Ovary (tissue), 9 donors: Measurements from ENCODE around the gene MLPH. TPM values are rescaled to one million over a fixed set of nuclear protein-coding genes. Genes with fewer than 3 reads are reported as not detected.

ENCODE experiments used
- DNase-seq, 5 donors: peaks; one replicate each; pipeline ENCODE4 v3.0.0-alpha.2; 2019 to 2020
- H3K27ac ChIP-seq, 2 donors: fragments of 200-600 bp; one replicate each; pipeline versions ENCODE4 v1.5.1 to v1.8.0; 2019 to 2022
- H3K27me3 ChIP-seq: fragments of 200-600 bp; one replicate; pipeline ENCODE4 v1.8.0; 2022
- H3K36me3 ChIP-seq: fragments of 200-600 bp; sonication (generic); one replicate; pipeline ENCODE4 v1.5.1; 2019
- H3K4me1 ChIP-seq: one replicate; pipeline ENCODE4 v1.8.1; 2013; ENCODE audit warnings: mild to moderate bottlenecking, moderate library complexity; ENCODE audit not compliant: insufficient read depth
- H3K4me3 ChIP-seq: fragments of 200-600 bp; sonication (generic); one replicate; pipeline ENCODE4 v1.5.1; 2017
- H3K9me3 ChIP-seq, 2 donors: fragments of 200-600 bp in 1 of 2; sonication (generic) in 1 of 2; one replicate each; pipeline versions ENCODE4 v1.5.1 to v1.8.1; 2013 to 2019; ENCODE audit warnings: mild to moderate bottlenecking in 1 of 2, moderate library complexity in 1 of 2
- EP300 ChIP-seq: sonication (generic); formaldehyde crosslinking; IDR thresholded peaks from one replicate; pipeline ENCODE4 v1.6.1; 2017; ENCODE audit warnings: antibody characterized with exemption
- POLR2A ChIP-seq: fragments of 450-650 bp; IDR thresholded peaks from one replicate; pipeline ENCODE4 v1.6.1; 2017; ENCODE audit warnings: antibody characterized with exemption, mild to moderate bottlenecking, moderate library complexity
- WGBS, 3 donors: extraction: QIAGEN DNeasy Blood & Tissue Kit in 1 of 3; methylation state at CpG; one replicate each; pipeline versions ENCODE4 v1.1.5 to v1.1.7; 2013 to 2017; 5-methylcytosine and 5-hydroxymethylcytosine counted together
- intact Hi-C, 4 donors: fragments of 100-400 bp; cut with DNase I; formaldehyde crosslinking; loops; one replicate each; pipeline versions ENCODE4 v1.11.0 to v1.15.1; 2022 to 2023
- polyA plus RNA-seq, 2 donors: library from polyadenylated mRNA; stranded (reverse); fragments of 200-250 nt in 1 of 2; fragments of 350-450 nt in 1 of 2; fragmentation: Illumina TruSeq in 1 of 2; extraction: RNeasy Lipid Tissue Mini Kit (QIAGEN cat#74804) in 1 of 2; gene quantifications; one replicate each; pipeline ENCODE4 v1.2.3, GENCODE V29; 2013 to 2014
- total RNA-seq, 7 donors: library from RNA; depleted of rRNA in 2 of 7; stranded (reverse); fragments of >200 nt in 2 of 7; fragmentation: NEBNext Ultra II Directional in 3 of 7; extraction: Animal tissue kit (Norgen Biotek cat#: 25700) in 3 of 7; gene quantifications; one replicate each; pipeline versions ENCODE4 v1.1.0 to v1.2.4, GENCODE V29; 2016 to 2023
- TF ChIP-seq, protein P1 (sequence below), 3 donors: fragments of 450-650 bp in 2 of 3; fragments of 200-600 bp in 1 of 3; IDR thresholded peaks; one replicate each; pipeline versions ENCODE4 v1.5.1 to v1.8.0; 2016 to 2022; ENCODE audit warnings: antibody characterized with exemption in 3 of 3, mild to moderate bottlenecking in 1 of 3
- donor health status: DM: no; HTN: no; CAD: no; lungs with moderate emphysema.
- donor health status: DM: no; HTN: no; CAD: no.
- donor health status: Bipolar disorder and iron deficiency.
- donor health status: DM: yes; HTN: yes; CAD: no.
- donor health status: DM: no; HTN: no; CAD: no.
- donor health status: DM: yes; HTN: yes; CAD: no.

Gene MLPH
- total and polyA plus RNA-seq, 9 donors = 7.8 to 67.5 (median 23.3) TPM

DNA sequence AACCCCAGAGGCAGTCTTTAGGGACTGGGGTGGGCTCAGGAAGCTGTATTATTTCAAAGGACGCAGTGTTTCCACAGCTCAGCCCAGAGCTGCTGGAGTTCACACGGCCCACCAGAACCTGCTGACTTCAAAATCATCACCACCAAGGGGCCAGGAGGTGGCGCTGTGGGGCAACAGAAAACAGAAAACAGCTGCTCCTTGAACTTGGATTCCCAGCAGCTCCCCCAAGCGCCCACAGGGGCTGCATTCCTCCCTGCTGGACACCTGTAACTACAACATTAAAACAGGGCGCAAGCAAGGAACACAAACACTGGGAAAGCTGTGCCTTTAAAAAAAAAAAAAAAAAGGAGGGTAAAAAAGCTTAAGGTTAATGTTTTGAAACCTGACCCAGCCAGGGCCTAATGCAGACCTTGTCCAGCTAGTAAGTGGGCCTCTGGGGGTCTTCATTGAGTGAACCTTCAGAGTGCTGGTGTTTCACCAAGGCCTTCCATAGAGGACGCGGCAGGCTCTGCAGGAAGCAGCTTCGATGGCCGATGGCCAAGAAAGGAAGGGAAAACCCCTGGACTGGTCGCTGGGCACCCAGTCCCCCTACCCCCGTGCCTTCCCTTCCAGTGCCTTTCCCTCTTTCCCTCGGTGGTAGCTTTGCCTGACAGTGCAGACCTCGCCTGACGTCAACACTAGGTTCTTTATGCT is 25.9 kb downstream of the MLPH start:
- TF ChIP-seq EP300 (no peak), POLR2A (no peak)
- TF ChIP-seq, protein P1, sequence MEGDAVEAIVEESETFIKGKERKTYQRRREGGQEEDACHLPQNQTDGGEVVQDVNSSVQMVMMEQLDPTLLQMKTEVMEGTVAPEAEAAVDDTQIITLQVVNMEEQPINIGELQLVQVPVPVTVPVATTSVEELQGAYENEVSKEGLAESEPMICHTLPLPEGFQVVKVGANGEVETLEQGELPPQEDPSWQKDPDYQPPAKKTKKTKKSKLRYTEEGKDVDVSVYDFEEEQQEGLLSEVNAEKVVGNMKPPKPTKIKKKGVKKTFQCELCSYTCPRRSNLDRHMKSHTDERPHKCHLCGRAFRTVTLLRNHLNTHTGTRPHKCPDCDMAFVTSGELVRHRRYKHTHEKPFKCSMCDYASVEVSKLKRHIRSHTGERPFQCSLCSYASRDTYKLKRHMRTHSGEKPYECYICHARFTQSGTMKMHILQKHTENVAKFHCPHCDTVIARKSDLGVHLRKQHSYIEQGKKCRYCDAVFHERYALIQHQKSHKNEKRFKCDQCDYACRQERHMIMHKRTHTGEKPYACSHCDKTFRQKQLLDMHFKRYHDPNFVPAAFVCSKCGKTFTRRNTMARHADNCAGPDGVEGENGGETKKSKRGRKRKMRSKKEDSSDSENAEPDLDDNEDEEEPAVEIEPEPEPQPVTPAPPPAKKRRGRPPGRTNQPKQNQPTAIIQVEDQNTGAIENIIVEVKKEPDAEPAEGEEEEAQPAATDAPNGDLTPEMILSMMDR (IDR thresholded peaks at IDR 0.05) = peak; percentile 71 to 95 (median 91)
- H3K27ac ChIP-seq = peak overlapping the region in 1 of 2 donors; percentile 86
- no peaks in the 10 kb centered on the region for H3K27me3 ChIP-seq
- WGBS, 3 donors = 19 to 23% (median 20%) methylated on average over 14 of the region's 14 CpGs
- no peaks in the 10 kb centered on the region for H3K36me3 ChIP-seq
- peaks cover 25% of the 10 kb centered on the region for H3K4me1 ChIP-seq
- peak; percentile 90 to 94 (median 91) for DNase-seq
- no peaks in the 10 kb centered on the region for H3K9me3 ChIP-seq
- H3K4me3 ChIP-seq = no peak overlapping the region
- intact Hi-C loops = loop anchor here (1.0 to 10.0 kb wide), 6 partner anchors 44 to 234 kb away; no protein-coding TSS in a partner anchor

DNA sequence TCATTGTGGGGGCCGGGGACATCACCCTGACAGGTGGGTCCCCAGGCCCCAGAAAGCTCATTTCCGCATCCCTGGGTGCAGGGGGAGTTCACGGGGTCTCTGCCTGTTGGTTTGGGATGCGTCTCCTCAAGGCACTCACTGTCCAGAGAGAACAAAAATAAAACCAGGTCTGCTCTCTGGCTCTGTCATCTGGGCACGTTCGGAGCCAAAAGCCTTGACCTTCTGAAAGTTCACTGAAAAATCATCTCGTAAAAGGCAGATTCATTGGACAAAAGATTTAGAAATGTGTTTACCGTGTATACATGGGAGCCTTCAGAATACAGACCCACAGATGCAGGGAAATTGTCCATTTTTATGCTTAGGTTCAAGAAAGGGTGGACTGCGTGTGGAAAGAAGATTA is 26.6 kb downstream of the MLPH start:
- WGBS, 3 donors = 21 to 31% (median 31%) methylated on average over 9 of the region's 9 CpGs
- Histone ChIP-seq H3K27me3 (no peaks in the 10 kb centered on the region), H3K27ac (peak overlapping the region; percentile 56 to 86), H3K9me3 (no peaks in the 10 kb centered on the region), H3K36me3 (no peaks in the 10 kb centered on the region), H3K4me1 (peaks cover 25% of the 10 kb centered on the region), H3K4me3 (no peak overlapping the region)
- TF ChIP-seq, protein P1 (IDR thresholded peaks at IDR 0.05) = no peak
- no peak for TF ChIP-seq POLR2A
- no peak for TF ChIP-seq EP300
- DNase-seq = peak; percentile 54 to 75 (median 68)
- intact Hi-C loops = loop anchor here (2.0 to 10.0 kb wide), 5 partner anchors 44 to 234 kb away; no protein-coding TSS in a partner anchor

DNA sequence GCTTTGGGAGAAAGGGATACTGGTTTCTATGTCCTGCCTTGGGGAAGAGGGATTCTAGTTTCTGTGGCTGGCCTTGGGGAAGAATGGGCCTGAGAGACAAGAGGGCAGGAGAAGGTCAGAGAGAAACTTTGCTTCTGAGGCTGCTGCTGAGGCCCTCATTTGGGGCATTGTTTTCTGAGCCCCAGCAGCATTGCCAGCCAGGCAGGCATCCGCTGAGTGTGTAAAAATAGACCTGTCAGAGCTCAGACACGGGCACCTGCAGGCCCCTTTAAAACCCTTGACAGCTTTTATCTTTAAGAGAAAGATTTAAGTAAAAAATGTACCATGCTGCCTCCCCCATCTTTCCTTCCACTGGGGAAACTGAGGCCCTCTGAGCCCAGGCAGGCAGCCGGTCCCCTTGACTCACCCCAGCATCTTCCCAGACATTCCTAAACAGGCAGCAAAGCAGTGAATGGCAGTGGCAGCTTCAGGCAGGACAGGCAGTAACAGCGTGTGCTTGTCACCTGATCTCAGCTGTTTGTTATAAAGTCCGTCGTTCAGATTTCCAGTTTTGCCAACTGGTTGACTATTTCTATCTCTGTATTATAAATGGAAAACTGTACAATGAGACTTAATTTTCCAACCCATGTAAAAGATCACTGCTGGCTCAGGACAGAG is 27.6 kb downstream of the MLPH start:
- peaks cover 25% of the 10 kb centered on the region for H3K4me1 ChIP-seq
- peak overlapping the region; percentile 56 to 86 for H3K27ac ChIP-seq
- TF ChIP-seq, protein P1 (IDR thresholded peaks at IDR 0.05) = no peak
- no peak for TF ChIP-seq POLR2A
- no peak for TF ChIP-seq EP300
- no peaks in the 10 kb centered on the region for H3K27me3 ChIP-seq
- H3K36me3 ChIP-seq = no peaks in the 10 kb centered on the region
- no peak for DNase-seq
- 71 to 76% (median 73%) methylated on average over 6 of the region's 6 CpGs for WGBS, 3 donors
- intact Hi-C loops = loop anchor here (5.0 to 10.0 kb wide), 4 partner anchors 43 to 233 kb away; no protein-coding TSS in a partner anchor
- no peak overlapping the region for H3K4me3 ChIP-seq
- no peaks in the 10 kb centered on the region for H3K9me3 ChIP-seq

DNA sequence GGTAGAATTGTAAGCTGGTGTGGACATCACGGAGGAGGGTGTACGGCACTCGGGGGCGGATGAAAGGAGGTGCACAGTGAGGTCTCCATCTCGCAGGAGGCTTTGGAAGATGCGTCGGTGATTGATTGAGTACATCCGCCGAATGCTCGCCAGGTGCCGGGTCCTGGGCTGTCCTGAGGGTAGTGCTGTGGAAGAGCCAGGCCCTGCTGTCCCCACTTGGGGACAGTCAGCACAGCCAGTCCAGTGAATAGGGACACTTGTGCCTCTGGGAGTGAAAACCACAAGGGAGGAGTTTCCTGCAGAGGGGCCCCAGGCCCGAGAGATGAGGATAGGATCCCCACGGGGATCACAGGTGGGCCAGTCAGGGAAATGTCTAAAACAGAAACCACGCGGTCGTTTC is 28.1 kb downstream of the MLPH start:
- no peaks in the 10 kb centered on the region for H3K36me3 ChIP-seq
- H3K4me3 ChIP-seq = no peak overlapping the region
- no peaks in the 10 kb centered on the region for H3K27me3 ChIP-seq
- H3K27ac ChIP-seq = peak overlapping the region in 1 of 2 donors; percentile 86
- H3K9me3 ChIP-seq = no peaks in the 10 kb centered on the region
- DNase-seq = no peak
- whole genome bisulfite sequencing, 3 donors = 88 to 93% (median 90%) methylated on average over 16 of the region's 16 CpGs
- intact Hi-C loops = loop anchor here in 3 of 4 donors (5.0 to 10.0 kb wide), 2 partner anchors 57 to 230 kb away; no protein-coding TSS in a partner anchor
- TF ChIP-seq POLR2A (no peak), EP300 (no peak)
- TF ChIP-seq, protein P1 (IDR thresholded peaks at IDR 0.05) = no peak
- H3K4me1 ChIP-seq = peaks cover 23% of the 10 kb centered on the region
